Keratinocyte (primary cell): Measurements from ENCODE around the gene TAGLN3.

ENCODE experiments used
- CTCF ChIP-seq, 3 experiments: IDR thresholded peaks in 1 of 3; conservative IDR thresholded peaks in 1 of 3; optimal IDR thresholded peaks in 1 of 3; 2 replicates in 2 of 3; 3 replicates in 1 of 3; pipeline versions ENCODE3 to v1.5.1; 2011; ENCODE audit warnings: low read length in 3 of 3, mild to moderate bottlenecking in 3 of 3, moderate library complexity in 2 of 3, control low read depth in 1 of 3, inconsistent platforms in 1 of 3; ENCODE audit not compliant: insufficient read depth in 2 of 3; ENCODE audit errors: extremely low read depth in 1 of 3
- EZH2 ChIP-seq: IDR thresholded peaks from one replicate; pipeline ENCODE4 v1.6.1; 2012; ENCODE audit warnings: inconsistent platforms, mild to moderate bottlenecking, low read length, moderate library complexity

DNA sequence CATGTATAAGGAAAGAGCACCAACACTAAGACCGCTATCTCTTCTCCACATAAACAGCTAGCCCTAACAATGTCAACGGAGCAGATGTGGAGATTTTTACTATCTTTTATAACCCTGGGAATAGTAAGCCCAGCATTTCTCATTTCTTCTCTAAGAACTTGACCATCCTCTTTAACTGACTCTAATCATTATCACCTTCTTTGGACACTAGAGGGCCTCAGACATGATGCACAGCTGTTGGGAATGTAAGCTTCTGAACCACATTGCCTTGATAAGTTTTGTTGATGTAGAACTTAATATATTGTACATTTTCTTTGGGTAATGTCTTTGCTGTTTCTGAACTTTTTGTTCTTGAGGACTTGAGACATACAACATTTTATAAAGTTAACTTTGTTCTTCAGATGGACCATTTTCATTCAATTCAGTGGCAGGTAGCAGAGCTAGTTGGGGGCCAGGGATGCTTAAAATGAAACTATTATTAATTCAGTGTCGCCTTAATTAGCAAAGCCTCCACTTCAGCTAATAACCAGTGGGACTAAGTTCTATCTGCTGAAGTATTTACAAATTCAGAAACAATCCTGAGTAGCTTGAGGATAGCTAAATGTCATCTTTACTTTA lies 9.6 kb upstream of the TAGLN3 start:
- TF ChIP-seq CTCF (optimal IDR thresholded peaks at IDR 0.05 in 1 of 3, IDR thresholded peaks at IDR 0.05 in 1 of 3, conservative IDR thresholded peaks at IDR 0.05 in 1 of 3; ENCODE audit: extremely low read depth in 1 of 3, insufficient read depth in 2 of 3, low read length in 3 of 3) = peak in 2 of 3 experiments; percentile 58 to 74
- TF ChIP-seq EZH2 = no peak
